Stimulated activated CD4-positive, alpha-beta T cell treated with anti-CD3 and anti-CD28 coated beads, Interleukin-12 subunit alpha, Interleukin-12 subunit beta, amount 100 ng/mL, for 48 hours (primary cell): ENCODE data around the gene TXNDC15.
"Not testable (repeated sequence)": the region's sequence is repeated elsewhere in the genome, so short reads cannot be mapped to it uniquely, and the experiment has no call there.

ENCODE experiments used
- DNase-seq, 3 donors: peaks; one replicate each; pipeline ENCODE4 v3.0.0-alpha.2; 2020; ENCODE audit warnings: low read depth in 2 of 3, low spot score in 1 of 3

The TXNDC15 gene, protein sequence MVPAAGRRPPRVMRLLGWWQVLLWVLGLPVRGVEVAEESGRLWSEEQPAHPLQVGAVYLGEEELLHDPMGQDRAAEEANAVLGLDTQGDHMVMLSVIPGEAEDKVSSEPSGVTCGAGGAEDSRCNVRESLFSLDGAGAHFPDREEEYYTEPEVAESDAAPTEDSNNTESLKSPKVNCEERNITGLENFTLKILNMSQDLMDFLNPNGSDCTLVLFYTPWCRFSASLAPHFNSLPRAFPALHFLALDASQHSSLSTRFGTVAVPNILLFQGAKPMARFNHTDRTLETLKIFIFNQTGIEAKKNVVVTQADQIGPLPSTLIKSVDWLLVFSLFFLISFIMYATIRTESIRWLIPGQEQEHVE

DNA sequence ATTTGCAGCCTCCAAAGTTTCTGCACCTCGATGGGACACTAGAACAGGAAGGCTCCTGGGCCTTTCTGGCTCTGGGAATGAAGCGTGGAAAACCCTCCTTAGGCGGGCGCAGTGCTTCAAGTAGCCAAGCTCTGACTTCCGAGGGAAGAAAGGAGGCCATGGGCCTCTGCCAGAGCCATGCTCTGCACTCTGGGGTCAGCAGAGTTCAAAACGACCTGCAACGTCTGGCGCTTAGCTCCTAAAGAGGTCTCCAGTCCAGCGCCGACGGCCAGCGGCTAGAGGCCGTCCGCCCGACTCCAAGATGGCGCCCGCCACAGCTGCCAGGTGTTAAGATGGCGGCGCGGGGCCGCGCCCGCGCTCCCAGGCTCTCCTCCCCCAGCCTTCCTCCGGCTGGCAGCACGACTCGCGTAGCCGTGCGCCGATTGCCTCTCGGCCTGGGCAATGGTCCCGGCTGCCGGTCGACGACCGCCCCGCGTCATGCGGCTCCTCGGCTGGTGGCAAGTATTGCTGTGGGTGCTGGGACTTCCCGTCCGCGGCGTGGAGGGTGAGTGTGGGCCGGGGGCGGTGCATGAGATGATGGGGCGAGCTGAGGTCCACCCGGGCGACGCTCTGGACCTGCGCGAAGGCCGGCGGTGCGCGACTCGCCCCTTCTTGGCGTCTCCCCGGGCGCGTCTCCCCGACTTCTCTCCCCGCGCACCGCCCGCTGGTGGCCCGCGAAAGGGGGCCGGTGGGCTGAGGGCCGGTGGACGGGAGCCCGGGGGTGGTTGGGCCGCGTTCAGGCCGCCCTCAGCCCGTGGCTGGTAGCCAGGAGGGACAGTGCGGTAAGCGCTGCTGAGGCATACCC lies at the start of gene TXNDC15:
Gene TXNDC15, plus strand, starts transcription at position 385 of the 844 bp plus-strand sequence. Its CDS starts 57 bp downstream, at position 442.
- DNase-seq = peak; percentile 66 to 76 (median 70)

DNA sequence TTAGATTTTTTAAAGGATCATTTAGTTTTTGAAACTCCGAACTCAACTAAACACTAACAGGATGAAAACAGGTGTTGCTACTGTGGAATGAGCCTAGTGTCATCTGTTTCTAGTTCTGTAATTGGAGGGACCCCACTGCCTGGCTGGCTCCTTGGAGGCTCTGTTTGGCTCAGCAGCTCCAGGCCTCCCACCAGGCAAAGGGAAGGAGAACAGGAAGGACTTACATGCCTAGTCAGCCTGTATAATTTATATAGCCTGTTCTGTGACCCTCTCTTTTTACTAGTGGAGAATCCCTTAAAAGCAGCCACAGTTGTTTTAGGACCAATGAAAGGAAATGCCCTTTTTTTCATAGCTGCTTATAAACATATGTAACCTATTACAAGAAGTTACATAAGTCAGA lies 49.5 kb upstream of the TXNDC15 start:
- no peak for DNase-seq

DNA sequence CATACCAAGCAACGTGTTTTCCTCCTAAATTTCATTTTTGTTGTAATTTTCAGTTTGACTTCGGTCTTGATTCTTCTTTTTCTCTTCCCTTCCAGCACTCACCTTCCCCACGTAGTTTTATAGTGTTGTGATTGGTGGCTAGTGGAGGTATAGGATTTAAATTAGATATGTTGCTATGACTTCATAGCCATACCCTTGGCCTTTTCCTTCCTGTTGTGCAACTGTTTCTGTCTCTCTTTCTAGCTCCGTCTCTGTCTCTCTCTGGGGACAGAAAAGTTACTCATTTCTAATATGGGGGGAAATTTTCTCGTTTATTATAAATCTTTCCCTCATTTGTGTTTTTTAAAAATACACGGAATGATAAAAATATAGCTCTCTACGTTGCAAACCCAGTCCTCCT lies 49.0 kb upstream of the TXNDC15 start:
- DNase-seq = no peak

DNA sequence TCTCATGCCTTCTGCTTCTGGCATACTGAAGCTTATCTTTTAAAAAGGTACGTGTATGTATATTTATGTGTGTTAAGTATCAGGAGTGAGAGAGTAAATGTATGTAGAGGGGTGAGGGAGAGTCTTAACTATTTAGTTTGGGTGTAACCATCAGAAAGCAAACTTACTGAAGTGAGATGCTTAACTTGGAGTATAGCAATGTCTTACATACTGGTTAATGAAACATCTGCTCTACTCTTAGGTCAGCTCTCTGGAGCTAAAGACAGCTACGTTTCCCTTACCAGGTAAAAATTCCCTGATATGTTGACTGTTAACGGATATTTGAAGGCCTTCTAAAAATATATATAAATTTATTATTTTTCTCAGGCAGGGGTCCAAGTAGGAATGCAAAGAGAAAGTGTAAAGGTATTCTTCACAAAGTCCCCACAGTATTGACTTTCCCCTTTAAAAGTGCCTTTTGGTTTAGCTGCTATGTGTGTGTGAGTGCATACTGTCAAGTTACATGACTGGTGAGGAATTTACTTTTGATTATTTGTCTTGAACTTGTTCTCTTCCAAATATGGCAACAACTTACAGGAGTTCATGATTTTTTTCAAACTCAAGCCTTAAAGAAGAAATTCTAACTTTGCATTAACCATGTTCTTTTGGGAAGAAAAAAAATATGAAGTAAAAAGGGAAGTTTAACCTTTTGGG lies 40.7 kb upstream of the TXNDC15 start:
- DNase-seq = no peak

DNA sequence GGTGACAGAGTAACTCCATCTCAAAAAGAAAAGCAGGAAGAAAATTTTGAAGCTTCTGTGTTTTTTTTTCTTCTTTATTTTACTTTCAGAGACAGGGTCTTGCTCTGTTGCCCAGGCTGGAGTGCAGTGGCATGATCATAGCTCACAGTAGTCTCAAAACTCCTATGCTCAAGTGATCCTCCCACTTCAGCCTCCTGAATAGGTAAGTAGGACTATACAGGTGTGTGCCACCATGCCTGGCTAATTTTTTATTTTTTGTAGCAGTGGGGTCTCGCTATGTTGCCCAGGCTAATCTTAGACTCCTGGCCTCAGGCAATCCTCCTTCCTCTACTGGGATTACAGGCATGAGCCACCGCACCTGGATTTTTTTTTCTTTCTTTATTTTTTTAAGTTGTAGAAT lies 38.5 kb upstream of the TXNDC15 start:
- no peak for DNase-seq

DNA sequence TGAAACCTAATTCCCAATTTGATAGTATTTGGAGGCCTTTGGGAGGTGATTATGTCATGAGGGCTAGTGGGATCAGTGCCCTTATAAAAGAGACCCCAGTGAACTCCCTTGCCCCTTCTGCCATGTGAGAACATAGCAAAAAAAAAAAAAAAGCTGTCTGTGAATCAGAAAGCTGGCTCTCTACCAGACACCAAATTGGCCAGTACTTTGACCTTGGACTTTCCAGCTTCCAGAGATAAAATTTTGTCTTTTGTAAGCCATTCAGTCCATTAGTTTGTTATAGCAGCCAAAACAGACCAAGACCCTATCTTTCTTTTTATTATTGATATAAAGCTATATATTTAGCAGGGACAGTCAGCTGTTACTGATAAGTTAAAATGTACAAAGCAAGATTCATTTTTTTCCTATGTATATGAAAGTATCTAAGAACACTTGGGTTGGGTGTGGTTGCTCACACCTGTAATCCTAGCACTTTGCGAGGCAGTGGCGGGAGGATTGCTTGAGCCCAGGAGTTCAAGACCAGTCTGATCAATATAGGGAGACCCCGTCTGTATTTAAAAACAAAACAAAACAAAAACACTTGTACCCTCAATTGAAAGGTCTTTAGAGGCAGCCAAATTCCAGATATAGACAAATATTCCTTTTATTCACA lies 36.5 kb upstream of the TXNDC15 start:
- no peak for DNase-seq

DNA sequence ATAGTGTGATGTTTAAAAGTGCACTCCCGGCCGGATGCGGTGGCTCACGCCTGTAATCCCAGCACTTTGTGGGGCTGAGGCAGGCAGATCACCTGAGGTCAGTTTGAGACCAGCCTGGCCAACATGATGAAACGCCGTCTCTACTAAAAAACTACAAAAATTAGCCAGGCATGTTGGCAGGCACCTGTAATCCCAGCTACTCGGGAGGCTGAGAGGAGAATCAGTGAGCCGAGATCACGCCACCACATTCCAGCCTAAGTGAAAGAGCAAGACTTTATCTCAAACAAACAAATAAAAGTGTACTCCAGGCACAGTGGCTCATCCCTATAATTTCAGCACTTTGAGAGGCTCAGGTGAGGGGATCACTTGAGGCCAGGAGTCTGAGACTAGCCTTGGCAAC lies 35.8 kb upstream of the TXNDC15 start:
- DNase-seq = not testable (repeated sequence)

DNA sequence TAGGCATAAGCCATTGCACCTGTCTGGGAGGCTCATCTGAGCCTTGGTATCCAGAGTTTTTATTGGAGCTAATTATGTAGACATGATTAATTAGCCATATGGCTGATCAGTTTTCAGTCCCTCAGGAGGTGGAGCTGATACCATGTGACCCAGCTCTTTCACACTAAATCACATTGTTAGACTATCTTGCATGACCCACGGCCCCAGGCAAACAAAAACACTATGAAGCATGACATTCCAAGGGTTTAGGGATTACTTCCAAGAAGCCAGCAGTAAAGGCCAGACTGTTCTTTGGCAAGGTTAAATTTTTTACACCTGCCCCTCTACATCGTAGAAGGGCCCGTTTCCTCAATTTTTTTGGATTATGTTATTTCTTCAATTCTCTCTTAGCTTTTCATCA lies 33.4 kb upstream of the TXNDC15 start:
- no peak for DNase-seq

DNA sequence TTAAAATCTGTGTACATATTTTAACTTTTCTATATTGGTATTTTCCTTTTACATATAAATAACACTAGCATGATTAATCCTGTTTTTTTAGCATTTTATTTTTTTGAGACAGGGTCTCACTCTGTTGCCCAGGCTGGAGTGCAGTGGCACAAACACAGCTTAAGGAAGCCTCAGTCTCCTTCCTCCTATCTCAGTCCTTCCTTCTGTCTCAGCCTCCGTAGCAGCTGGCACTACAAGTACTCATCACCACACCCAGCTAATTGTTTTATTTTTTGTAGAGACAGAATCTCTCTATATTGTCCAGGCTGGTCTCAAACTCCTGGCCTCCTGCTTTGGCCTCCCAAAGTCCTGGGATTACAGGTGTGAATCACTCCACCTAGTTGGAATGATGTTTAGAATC lies 29.9 kb upstream of the TXNDC15 start:
- no peak for DNase-seq

DNA sequence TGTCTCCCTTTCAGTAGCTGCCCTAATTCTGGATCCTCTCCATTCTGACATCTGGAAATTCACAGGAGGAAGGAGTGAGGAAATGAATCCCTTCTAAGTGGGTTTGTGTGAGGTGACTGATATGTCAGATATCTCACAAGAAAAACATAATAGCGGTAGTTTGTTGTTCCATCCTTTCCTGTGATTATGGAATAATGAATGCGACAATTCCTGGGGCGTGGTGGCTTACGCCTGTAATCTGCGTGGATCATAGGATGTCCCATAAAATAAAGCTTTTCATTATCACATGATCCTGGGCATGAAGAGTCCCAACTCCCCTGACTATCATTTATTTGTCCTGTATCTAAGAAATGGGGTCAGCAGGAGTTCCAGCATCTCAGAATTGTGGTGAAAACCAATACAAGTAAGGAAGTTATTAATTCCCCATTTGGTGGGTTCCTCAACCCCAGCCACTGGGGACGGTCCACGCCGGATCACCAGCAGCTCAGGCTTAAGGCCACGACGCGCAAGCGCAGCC lies 28.8 kb upstream of the TXNDC15 start:
- no peak for DNase-seq

DNA sequence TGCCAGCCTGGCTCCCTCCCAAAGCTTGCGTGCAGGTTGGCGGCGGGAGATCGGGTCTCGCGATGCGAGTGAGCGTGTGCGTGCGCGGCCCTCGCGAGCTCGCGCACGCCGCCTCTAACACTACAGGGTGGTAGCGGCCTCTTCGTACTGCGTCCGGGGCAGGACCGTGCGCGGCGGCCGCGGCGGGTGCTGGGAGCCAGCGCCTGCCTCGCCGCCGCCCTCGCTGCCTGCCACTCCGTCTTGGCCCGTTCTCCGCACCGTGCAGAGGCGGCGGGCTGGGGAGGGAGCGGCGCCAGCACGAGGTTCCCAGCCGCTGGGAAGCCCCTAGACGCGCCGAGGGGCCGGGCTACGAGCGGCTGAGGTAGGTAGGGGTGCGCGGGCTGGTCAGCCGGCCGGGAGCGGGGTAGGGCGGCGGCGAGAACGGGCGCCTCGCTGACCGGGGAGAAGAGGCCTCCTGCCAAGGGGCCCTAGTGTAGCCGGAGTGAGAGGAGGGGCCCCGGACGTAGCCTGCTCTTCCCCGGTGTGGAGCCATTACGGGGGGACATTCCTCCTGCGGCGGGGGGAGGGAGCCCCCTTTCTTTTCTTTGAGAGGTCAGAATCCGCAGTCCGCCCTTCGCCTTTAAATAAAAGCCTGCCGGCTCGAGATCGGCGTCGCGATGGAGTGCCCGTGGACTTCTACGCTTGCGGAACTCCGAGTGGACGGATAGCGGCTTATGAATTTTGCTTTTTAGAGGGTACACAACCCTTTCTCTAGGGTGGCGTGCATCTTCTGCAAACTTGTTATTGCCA lies 28.1 kb upstream of the TXNDC15 start, which contains the start of gene C5orf24:
Gene C5orf24, plus strand, starts transcription at position 117 of the 789 bp plus-strand sequence. CDS start 8,933 bp downstream, outside the sequence.
- DNase-seq = peak; percentile 79 to 90 (median 89)

DNA sequence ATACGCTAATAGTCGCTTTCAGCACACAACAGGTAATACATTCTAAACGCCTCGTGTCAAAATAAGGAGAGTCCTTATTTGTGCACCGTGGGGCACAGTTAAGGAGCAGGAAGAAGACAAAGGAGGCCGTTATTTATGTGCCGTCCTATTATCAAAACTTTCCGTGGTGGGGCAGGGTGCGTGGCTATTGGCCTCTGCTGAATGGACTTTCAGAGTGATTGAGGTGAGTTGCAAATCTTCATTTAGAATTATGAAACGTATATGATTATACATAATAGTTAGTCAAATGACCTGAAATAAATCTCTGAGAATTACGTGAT lies 27.6 kb upstream of the TXNDC15 start:
- DNase-seq = peak in 1 of 3 donors; percentile 14

DNA sequence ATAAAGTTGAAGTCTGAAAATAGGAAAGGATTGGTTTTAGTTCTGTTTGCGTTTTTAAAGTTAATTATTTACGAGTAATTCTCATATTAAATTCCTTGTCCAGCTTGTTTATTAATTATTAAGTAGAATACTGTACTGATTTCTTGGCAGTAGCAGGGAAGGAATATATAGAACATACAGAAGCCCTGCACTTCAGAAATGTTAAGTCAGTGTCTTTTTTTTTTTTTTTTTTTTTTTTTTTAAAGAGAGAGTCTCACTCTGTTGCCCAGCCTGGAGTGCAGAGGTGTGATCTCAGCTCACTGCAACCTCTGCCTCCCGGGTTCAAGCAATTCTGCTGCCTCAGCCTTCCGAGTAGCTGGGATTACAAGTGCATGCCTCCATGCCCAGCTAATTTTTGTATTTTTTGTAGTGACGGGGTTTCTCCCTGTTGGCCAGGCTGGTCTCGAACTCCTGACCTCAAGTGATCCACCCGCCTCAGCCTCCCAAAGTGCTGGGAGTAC lies 24.7 kb upstream of the TXNDC15 start:
- not testable (repeated sequence) for DNase-seq

DNA sequence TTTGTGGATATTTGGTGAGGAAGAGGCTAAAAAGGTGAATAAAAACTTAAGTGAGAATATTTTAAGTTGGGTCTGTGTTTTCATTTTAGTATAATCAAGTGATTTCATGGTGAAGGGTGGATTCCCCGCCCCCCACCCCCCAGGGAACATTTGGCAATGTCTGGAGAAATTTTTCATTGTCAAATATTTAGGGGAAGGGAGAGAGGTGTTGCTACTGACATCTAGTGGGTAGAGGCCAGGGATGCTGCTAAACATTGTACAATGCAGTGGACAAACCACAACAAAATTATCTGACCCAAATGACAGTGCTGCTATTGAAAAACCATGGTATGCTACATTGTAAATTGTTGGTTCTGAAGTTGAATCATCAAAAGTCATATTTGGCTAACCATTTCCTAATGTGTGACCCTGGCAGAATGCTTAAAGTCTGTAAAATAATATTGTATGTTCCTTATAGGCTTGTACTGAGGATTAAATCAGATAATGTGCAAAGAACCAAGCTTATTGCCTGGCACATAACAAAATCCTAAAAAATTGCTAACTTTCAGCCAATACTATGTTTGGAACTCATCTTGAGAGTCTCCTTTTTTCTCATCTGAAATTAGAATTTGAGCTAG lies 22.8 kb upstream of the TXNDC15 start:
- no peak for DNase-seq

DNA sequence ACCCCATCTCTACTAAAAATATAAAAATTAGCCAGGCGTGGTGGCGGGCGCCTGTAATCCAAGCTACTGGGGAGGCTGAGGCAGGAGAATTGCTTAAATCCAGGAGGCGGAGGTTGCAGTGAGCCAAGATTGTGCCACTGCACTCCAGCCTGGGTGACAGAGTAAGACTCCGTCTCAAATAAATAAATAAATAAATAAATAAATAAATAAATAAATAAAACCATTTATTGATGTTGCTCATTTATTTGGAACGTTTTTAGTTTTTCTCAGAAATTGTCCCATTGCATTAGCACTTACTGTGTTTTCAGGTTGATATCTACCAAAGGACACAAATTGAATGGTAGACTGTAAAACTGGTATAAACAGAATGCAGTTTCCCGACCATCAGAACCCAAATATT lies 17.7 kb upstream of the TXNDC15 start:
- DNase-seq = not testable (repeated sequence)

DNA sequence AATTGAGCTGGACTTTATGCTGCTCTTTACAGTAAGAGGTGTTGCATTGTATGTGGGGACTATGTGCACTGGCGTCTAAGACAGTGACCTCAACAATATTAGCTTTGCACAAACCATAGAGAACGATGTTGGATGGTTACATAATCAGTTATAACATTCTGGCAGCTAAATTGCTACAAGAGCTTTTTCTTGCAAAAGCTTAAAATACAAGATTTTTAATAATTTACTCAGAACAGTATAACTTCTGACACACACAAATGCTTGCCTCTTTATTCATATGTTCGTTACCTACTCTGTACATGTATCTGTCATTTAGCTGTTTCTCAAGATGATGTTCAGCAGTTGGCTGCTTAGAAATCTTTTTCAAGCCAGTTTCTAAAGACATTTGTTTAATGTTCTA lies 16.8 kb upstream of the TXNDC15 start:
- DNase-seq = no peak

DNA sequence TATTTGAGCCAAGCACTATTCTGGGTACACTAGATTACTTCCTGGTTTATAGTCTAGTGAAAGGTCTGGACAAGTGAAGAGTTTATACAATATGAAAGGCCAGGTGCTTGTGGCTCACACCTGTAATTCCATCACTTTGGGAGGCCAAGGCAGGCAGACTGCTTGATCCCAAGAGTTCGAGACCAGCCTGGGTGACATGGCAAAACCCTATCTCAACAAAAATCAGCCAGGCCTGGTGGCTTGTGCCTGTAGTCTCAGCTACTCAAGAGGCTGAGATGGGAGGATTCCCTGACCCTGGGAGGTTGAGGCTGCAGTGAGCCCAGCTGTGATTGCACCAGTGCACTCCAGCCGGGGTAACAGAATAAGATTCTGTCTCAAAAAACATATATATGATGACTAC lies 9.5 kb upstream of the TXNDC15 start:
- no peak for DNase-seq

DNA sequence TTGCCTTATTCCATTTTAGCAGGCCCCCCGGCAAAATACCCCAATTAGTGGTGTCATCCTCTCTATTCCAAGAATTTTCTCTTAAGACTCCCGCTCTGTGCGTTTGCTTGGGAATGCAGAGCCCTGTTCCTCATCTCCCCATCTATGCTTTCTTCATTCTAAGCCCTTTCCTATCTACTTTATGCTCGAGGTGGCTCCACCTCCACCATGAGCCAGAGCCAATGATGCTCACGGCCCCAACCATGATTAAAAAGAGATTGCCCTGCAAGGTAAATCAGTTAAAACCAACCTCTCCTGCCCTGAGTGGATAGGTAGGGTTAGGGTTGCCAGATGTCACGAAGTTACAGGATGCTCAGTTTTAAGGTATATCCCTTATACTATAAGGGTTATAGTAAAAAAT lies 677 bp upstream of the TXNDC15 start:
- peak in 1 of 3 donors; percentile 24 for DNase-seq

DNA sequence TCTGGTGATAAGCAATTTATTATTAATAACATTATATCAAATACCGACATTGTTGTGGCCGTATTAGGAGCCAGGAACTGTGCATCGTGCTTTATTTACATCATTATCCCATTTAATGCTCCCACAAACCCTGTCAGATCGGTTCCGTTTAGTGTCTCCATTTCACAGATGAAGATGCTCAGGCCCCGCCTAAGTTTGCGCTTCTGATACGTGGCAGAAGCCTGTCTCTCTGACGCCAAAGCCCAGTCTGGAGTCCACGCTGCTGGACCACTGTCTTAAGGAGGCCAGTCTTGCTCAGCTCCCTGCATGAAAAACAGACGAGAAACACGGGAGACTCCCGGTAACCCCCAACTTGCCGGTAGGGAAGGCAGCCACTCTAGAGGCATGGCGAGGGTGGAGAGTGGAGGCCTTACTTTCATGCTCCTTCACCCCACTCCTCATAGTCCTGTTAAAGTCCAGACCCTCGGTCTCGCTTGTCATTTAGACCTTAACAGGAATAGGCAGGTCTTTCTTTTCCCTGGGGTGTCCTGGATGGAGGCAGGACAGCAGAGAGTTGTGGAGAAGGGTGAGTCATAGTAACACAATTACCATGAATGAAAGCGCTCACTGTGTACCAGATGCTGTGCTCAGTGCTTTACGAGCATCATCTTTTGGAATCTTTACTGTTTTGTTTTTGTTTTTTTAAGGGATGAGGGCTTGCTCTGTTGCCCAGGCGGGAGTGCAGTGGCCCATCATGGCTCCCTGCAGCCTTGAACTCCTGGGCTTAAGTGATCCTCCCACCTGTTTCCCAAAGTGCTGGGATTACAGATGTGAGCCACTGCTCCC lies 872 bp downstream of the TXNDC15 start:
- DNase-seq = peak in 2 of 3 donors; percentile 27 to 30
